ENCODE measurements around the gene ODF4.
"Not testable (repeated sequence)": the region's sequence is repeated elsewhere in the genome, so short reads cannot be mapped to it uniquely, and the experiment has no call there.

Gene ODF4

GRCh38 chr17:8345951-8346665, 6.5 kb downstream of the ODF4 start:
- Histone ChIP-seq H3K4me3 (no peak overlapping the region), H3K27me3 (peaks cover 0 to 24% of the 10 kb centered on the region in 2 donors), H3K9me3 (no peaks in the 10 kb centered on the region), H3K27ac (no peak overlapping the region), H3K36me3 (no peaks in the 10 kb centered on the region), H3K4me1 (peaks cover 0 to 4% (median 0%) of the 10 kb centered on the region in 4 donors)
- DNase-seq = no peak
- TF ChIP-seq CTCF (IDR thresholded peaks at IDR 0.05) = no peak
- intact Hi-C loops (cut with DNase I; ENCODE audit: low total_unique reads) = no loop called here

- H3K27me3 ChIP-seq = peaks cover 0 to 24% of the 10 kb centered on the region in 2 donors
- H3K4me3 ChIP-seq; H3K27ac ChIP-seq; H3K9me3 ChIP-seq; H3K4me1 ChIP-seq; DNase-seq; intact Hi-C loops (cut with DNase I; ENCODE audit: low total_unique reads); H3K36me3 ChIP-seq: not testable (repeated sequence)
These were observed 7.4 kb downstream of the ODF4 start for GRCh38 chr17:8347001-8347400.

GRCh38 chr17:8350339-8350738, 10.7 kb downstream of the ODF4 start:
- intact Hi-C loops (cut with DNase I; ENCODE audit: low total_unique reads) = no loop called here
- Histone ChIP-seq H3K27me3 (peaks cover 0 to 27% of the 10 kb centered on the region in 2 donors), H3K36me3 (no peaks in the 10 kb centered on the region), H3K4me3 (no peak overlapping the region), H3K27ac (no peak overlapping the region), H3K9me3 (no peaks in the 10 kb centered on the region), H3K4me1 (peaks cover 0 to 4% (median 0%) of the 10 kb centered on the region in 4 donors)
- no peak for TF ChIP-seq CTCF (IDR thresholded peaks at IDR 0.05)
- DNase-seq = no peak

GRCh38 chr17:8353736-8354135, 14.1 kb downstream of the ODF4 start:
- intact Hi-C loops (cut with DNase I; ENCODE audit: low total_unique reads) = no loop called here
- Histone ChIP-seq H3K9me3 (no peaks in the 10 kb centered on the region), H3K27me3 (peaks cover 0 to 3% of the 10 kb centered on the region in 2 donors), H3K36me3 (no peaks in the 10 kb centered on the region), H3K4me3 (no peak overlapping the region), H3K27ac (no peak overlapping the region), H3K4me1 (no peaks in the 10 kb centered on the region)
- no peak for TF ChIP-seq CTCF (IDR thresholded peaks at IDR 0.05)
- no peak for DNase-seq

GRCh38 chr17:8354236-8354635, 14.6 kb downstream of the ODF4 start:
- no peak for DNase-seq

More at GRCh38 chr17:8354236-8354635, 14.6 kb downstream of the ODF4 start:
- no peak for TF ChIP-seq CTCF (IDR thresholded peaks at IDR 0.05)
- H3K9me3 ChIP-seq = no peaks in the 10 kb centered on the region
- no peak overlapping the region for H3K27ac ChIP-seq
- H3K36me3 ChIP-seq = no peaks in the 10 kb centered on the region
- H3K27me3 ChIP-seq = peaks cover 0 to 3% of the 10 kb centered on the region in 2 donors
- H3K4me3 ChIP-seq = no peak overlapping the region
- H3K4me1 ChIP-seq = no peaks in the 10 kb centered on the region
- intact Hi-C loops (cut with DNase I; ENCODE audit: low total_unique reads) = no loop called here

Data from tibial artery (tissue), 4 donors.